Common myeloid progenitor, CD34-positive (primary cell): ENCODE results near the gene SPOCK3.

Experiments used
- CTCF ChIA-PET: fragments of 350-600 bp; sonication (Branson Sonifier 250); formaldehyde crosslinking; loops from one replicate; lab custom pipeline; 2021; ENCODE audit warnings: antibody characterized with exemption; lab: Charles Lee
- POLR2A ChIA-PET: fragments of 350-600 bp; sonication (Branson Sonifier 250); formaldehyde crosslinking; loops from one replicate; lab custom pipeline; 2021; ENCODE audit warnings: antibody characterized with exemption; lab: Charles Lee
- DNase-seq, 3 donors: peaks; one replicate each; pipeline versions ENCODE4 v3.0.0 to v3.0.0-alpha.2; 2013
- H3K27ac ChIP-seq, 2 experiments: 1 replicate in 1 of 2; 2 replicates in 1 of 2; pipeline ENCODE4 v1.7.0; 2013; ENCODE audit warnings: inconsistent platforms in 2 of 2, low read length in 2 of 2, mild to moderate bottlenecking in 2 of 2, low read depth in 1 of 2, moderate library complexity in 1 of 2; ENCODE audit not compliant: severe bottlenecking in 2 of 2, insufficient read depth in 1 of 2, poor library complexity in 1 of 2
- H3K27me3 ChIP-seq, 5 experiments: replicated peaks in 2 of 5; 1 replicate in 3 of 5; 2 replicates in 2 of 5; pipeline versions ENCODE4 v1.6.1 to v1.7.0; 2013; ENCODE audit warnings: low read length in 4 of 5, mild to moderate bottlenecking in 2 of 5, moderate library complexity in 2 of 5, inconsistent platforms in 1 of 5; ENCODE audit not compliant: insufficient read depth in 5 of 5, control insufficient read depth in 4 of 5
- H3K36me3 ChIP-seq, 4 experiments: 1 replicate in 2 of 4; 2 replicates in 2 of 4; pipeline versions ENCODE4 v1.6.1 to v1.7.0; 2013; ENCODE audit warnings: low read length in 3 of 4, control low read depth in 1 of 4, mild to moderate bottlenecking in 1 of 4; ENCODE audit not compliant: control insufficient read depth in 4 of 4, insufficient read depth in 4 of 4
- H3K4me1 ChIP-seq, 4 experiments: 1 replicate in 3 of 4; 2 replicates in 1 of 4; pipeline versions ENCODE4 v1.6.1 to v1.7.1; 2013; ENCODE audit warnings: low read length in 3 of 4, mild to moderate bottlenecking in 3 of 4, control low read depth in 1 of 4, inconsistent platforms in 1 of 4, moderate library complexity in 1 of 4; ENCODE audit not compliant: control insufficient read depth in 4 of 4, insufficient read depth in 4 of 4; ENCODE audit errors: control extremely low read depth in 1 of 4
- H3K4me3 ChIP-seq, 7 experiments: 1 replicate in 4 of 7; 2 replicates in 3 of 7; pipeline versions ENCODE4 v1.5.1 to v1.7.0; 2013; ENCODE audit warnings: mild to moderate bottlenecking in 7 of 7, low read length in 6 of 7, moderate library complexity in 6 of 7, inconsistent platforms in 2 of 7, low read depth in 2 of 7, control low read depth in 1 of 7; ENCODE audit not compliant: insufficient read depth in 4 of 7, control insufficient read depth in 1 of 7; ENCODE audit errors: extremely low read depth in 1 of 7
- H3K9me3 ChIP-seq, 5 experiments: 1 replicate in 4 of 5; 2 replicates in 1 of 5; pipeline versions ENCODE4 v1.6.1 to v1.7.1; 2013; ENCODE audit warnings: low read length in 4 of 5, mild to moderate bottlenecking in 2 of 5, inconsistent platforms in 1 of 5, low read depth in 1 of 5, moderate library complexity in 1 of 5; ENCODE audit not compliant: control insufficient read depth in 4 of 5, insufficient read depth in 2 of 5; ENCODE audit errors: control extremely low read depth in 1 of 5
- WGBS: methylation state at CpG from one replicate; pipeline ENCODE4 v1.1.5; 2013; ENCODE audit not compliant: insufficient coverage; 5-methylcytosine and 5-hydroxymethylcytosine counted together

Gene SPOCK3

GRCh38 chr4:167079762-167080161 is 154.5 kb downstream of the SPOCK3 start:
- H3K4me1 ChIP-seq, result peaks cover 0 to 4% (median 0%) of the 10 kb centered on the region in 4 experiments
- H3K27ac ChIP-seq, result no peak overlapping the region
- ChIA-PET CTCF (no interaction called here), POLR2A (no interaction called here)
- no peak overlapping the region for H3K4me3 ChIP-seq
- no peaks in the 10 kb centered on the region for H3K36me3 ChIP-seq
- no peaks in the 10 kb centered on the region for H3K27me3 ChIP-seq
- H3K9me3 ChIP-seq, result no peaks in the 10 kb centered on the region
- DNase-seq, result peak; percentile 35 to 84 (median 66)

GRCh38 chr4:167052631-167053091 is 181.6 kb downstream of the SPOCK3 start:
- Histone ChIP-seq H3K9me3 (no peaks in the 10 kb centered on the region), H3K4me3 (no peak overlapping the region), H3K4me1 (no peaks in the 10 kb centered on the region), H3K27me3 (no peaks in the 10 kb centered on the region), H3K27ac (no peak overlapping the region), H3K36me3 (no peaks in the 10 kb centered on the region)
- DNase-seq, result no peak
- POLR2A ChIA-PET, result no interaction called here
- no CpG with 5 or more reads among the region's 1 CpG for WGBS
- CTCF ChIA-PET, result interaction anchor here (0.8 kb wide), 1 partner anchor 236 kb away, joined by 3 read pairs; no protein-coding TSS in a partner anchor

GRCh38 chr4:167049257-167049656 is 185.0 kb downstream of the SPOCK3 start:
- Histone ChIP-seq H3K4me3 (no peak overlapping the region), H3K36me3 (no peaks in the 10 kb centered on the region), H3K4me1 (no peaks in the 10 kb centered on the region), H3K27ac (no peak overlapping the region), H3K27me3 (no peaks in the 10 kb centered on the region), H3K9me3 (no peaks in the 10 kb centered on the region)
- DNase-seq, result no peak
- 100% methylated on average over 1 of the region's 3 CpGs for WGBS
- POLR2A ChIA-PET, result no interaction called here
- CTCF ChIA-PET, result no interaction called here

DNA sequence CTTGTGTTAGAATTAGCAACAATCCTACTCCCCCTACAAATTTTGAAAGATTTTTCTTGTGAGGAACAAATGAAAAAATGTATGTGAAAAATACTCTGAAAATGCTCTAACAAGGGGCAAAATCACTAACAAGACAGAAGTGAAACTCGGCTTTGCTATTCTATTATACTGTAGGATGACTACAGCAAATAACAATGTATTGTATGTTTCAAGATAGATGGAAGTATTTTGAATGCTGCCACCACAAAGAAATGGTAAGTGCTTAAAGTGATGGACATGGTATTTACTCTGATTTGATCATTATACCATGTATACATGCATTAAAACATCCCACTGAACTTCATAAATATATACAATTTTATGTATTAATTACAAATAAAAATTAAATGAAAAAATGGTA is 192.8 kb downstream of the SPOCK3 start:
- CTCF ChIA-PET, result no interaction called here
- no peaks in the 10 kb centered on the region for H3K27me3 ChIP-seq
- no peak overlapping the region for H3K27ac ChIP-seq

GRCh38 chr4:167035390-167035789 is 198.9 kb downstream of the SPOCK3 start:
- no peak overlapping the region for H3K4me3 ChIP-seq
- H3K36me3 ChIP-seq, result no peaks in the 10 kb centered on the region
- DNase-seq, result no peak
- H3K4me1 ChIP-seq, result no peaks in the 10 kb centered on the region
- ChIA-PET POLR2A (no interaction called here), CTCF (interaction anchor here (0.6 to 1.6 kb wide), 3 partner anchors 13 to 1048 kb away, joined by 3 to 4 read pairs (median 3); no protein-coding TSS in a partner anchor)
- WGBS, result 100% methylated on average over 2 of the region's 3 CpGs
- no peaks in the 10 kb centered on the region for H3K27me3 ChIP-seq
- H3K9me3 ChIP-seq, result no peaks in the 10 kb centered on the region
- H3K27ac ChIP-seq, result no peak overlapping the region

More for the DNA sequence above, 192.8 kb downstream of the SPOCK3 start:
- POLR2A ChIA-PET, result no interaction called here
- H3K4me3 ChIP-seq, result no peak overlapping the region
- WGBS, result no CpG with 5 or more reads among the region's 1 CpG
- H3K36me3 ChIP-seq, result no peaks in the 10 kb centered on the region
- DNase-seq, result no peak
- H3K4me1 ChIP-seq, result no peaks in the 10 kb centered on the region
- no peaks in the 10 kb centered on the region for H3K9me3 ChIP-seq

DNA sequence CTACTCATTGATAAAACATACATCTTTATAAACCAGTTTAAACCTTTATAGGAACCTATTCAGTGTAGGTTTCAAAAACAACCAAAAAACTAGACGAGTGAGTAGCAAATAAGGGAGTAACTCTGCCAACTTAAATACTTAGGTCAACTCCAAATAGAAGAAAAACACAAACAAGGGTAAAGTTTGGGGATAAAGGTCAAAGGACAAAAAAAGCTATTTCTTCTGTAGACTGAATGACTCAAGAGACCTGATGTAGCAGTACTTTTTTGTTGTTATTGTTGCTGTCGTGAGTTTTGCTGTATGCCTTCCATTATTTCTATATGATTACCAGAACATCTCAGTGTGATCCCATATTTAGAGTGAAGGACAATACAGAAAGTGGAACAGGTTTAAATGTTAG is 199.3 kb downstream of the SPOCK3 start:
- Histone ChIP-seq H3K4me1 (no peaks in the 10 kb centered on the region), H3K9me3 (no peaks in the 10 kb centered on the region), H3K27ac (no peak overlapping the region), H3K27me3 (no peaks in the 10 kb centered on the region), H3K4me3 (no peak overlapping the region), H3K36me3 (no peaks in the 10 kb centered on the region)
- ChIA-PET CTCF (interaction anchor here (0.7 to 1.6 kb wide), 2 partner anchors 13 to 1048 kb away, joined by 3 to 4 read pairs; no protein-coding TSS in a partner anchor), POLR2A (no interaction called here)
- no peak for DNase-seq
- no CpG with 5 or more reads among the region's 2 CpGs for WGBS

DNA sequence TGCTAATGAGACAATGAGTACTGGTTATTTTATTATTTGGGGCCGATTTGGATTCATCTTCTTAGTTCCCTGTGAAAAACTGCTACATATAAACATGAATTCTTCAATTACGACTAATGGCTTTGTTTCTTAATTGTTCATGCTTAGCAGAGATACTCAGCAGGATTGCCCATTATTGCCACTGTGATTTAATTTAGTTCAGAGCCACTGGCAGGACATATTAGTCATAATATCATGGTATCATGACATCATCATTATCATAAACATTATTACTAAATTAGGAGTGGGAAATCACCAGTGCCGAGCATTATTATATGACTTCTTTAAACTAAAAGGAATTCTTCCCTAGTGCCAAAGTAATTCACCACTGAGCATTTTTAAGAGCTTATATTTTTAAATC is 201.4 kb downstream of the SPOCK3 start:
- Histone ChIP-seq H3K36me3 (no peaks in the 10 kb centered on the region), H3K27me3 (no peaks in the 10 kb centered on the region), H3K4me3 (no peak overlapping the region), H3K9me3 (no peaks in the 10 kb centered on the region), H3K27ac (no peak overlapping the region), H3K4me1 (no peaks in the 10 kb centered on the region)
- CTCF ChIA-PET, result interaction anchor here (1.0 to 1.4 kb wide), 2 partner anchors 11 to 257 kb away, joined by 3 to 4 read pairs; no protein-coding TSS in a partner anchor
- 100% methylated on average over 1 of the region's 3 CpGs for WGBS
- no peak for DNase-seq
- POLR2A ChIA-PET, result no interaction called here
